SK-N-SH (cell line): ENCODE results near the gene SYNJ1. TPM values are rescaled to one million over a fixed set of nuclear protein-coding genes. Genes with fewer than 3 reads are reported as not detected.
"Not testable (repeated sequence)": the region's sequence is repeated elsewhere in the genome, so short reads cannot be mapped to it uniquely, and the experiment has no call there.

Experiments used
- CTCF ChIA-PET: fragments of 300-600, 350-600 bp; formaldehyde crosslinking; extraction: SDS; loops from one replicate; lab custom pipeline; 2021; lab: Yijun Ruan, JAX
- POLR2A ChIA-PET: fragments of 350-600 bp; sonication (Branson Sonifier 250); formaldehyde crosslinking; extraction: SDS; loops from one replicate; lab custom pipeline; 2020; ENCODE audit warnings: antibody characterized with exemption, inconsistent platforms; lab: Yijun Ruan, JAX
- DNase-seq: peaks from one replicate; pipeline ENCODE4 v3.0.0; 2012
- H2AFZ ChIP-seq: fragments of 200-600 bp; sonication (generic); 2 replicates; pipeline ENCODE4 v1.8.1; 2016; ENCODE audit warnings: antibody characterized with exemption, mild to moderate bottlenecking, low read depth
- H3F3A ChIP-seq: fragments of 200-600 bp; sonication (generic); replicated peaks from 2 replicates; pipeline ENCODE3; 2016; ENCODE audit warnings: antibody characterized with exemption, mild to moderate bottlenecking; ENCODE audit not compliant: insufficient read depth
- H3K27ac ChIP-seq, 2 experiments: fragments of 200-500 bp in 1 of 2; fragments of 200-600 bp in 1 of 2; sonication (Bioruptor generic) in 1 of 2; sonication (generic), shearing (Covaris generic) in 1 of 2; 2 replicates each; pipeline versions ENCODE4 v1.5.1 to v1.6.1; 2014 to 2016; ENCODE audit warnings: low read depth in 2 of 2, inconsistent platforms in 1 of 2, low read length in 1 of 2, mild to moderate bottlenecking in 1 of 2, mixed read lengths in 1 of 2
- H3K27me3 ChIP-seq: fragments of 200-600 bp; sonication (generic), shearing (Covaris generic); 2 replicates; pipeline ENCODE4 v1.6.1; 2016; ENCODE audit warnings: mixed run types; ENCODE audit not compliant: insufficient read depth
- H3K36me3 ChIP-seq, 2 experiments: fragments of 200-500 bp in 1 of 2; fragments of 200-600 bp in 1 of 2; sonication (Bioruptor generic) in 1 of 2; sonication (generic) in 1 of 2; replicated peaks in 1 of 2; 2 replicates each; pipeline versions ENCODE3 to v1.5.1; 2014 to 2016; ENCODE audit warnings: low read length in 1 of 2, mild to moderate bottlenecking in 1 of 2; ENCODE audit not compliant: insufficient read depth in 2 of 2, control insufficient read depth in 1 of 2
- H3K4me1 ChIP-seq, 2 experiments: fragments of 200-500 bp in 1 of 2; fragments of 200-600 bp in 1 of 2; sonication (Bioruptor generic) in 1 of 2; sonication (generic), shearing (Covaris generic) in 1 of 2; 2 replicates each; pipeline versions ENCODE4 v1.5.1 to v1.6.1; 2014 to 2016; ENCODE audit warnings: low read depth in 1 of 2, low read length in 1 of 2, mixed run types in 1 of 2; ENCODE audit not compliant: insufficient read depth in 2 of 2, control insufficient read depth in 1 of 2
- H3K4me2 ChIP-seq: fragments of 200-600 bp; sonication (generic), shearing (Covaris generic); 2 replicates; pipeline ENCODE4 v1.6.1; 2017; ENCODE audit warnings: mixed run types
- H3K4me3 ChIP-seq, 2 experiments: fragments of 200-500 bp in 1 of 2; fragments of 200-600 bp in 1 of 2; sonication (Bioruptor generic) in 1 of 2; sonication (generic), shearing (Covaris generic) in 1 of 2; 2 replicates each; pipeline versions ENCODE4 v1.5.1 to v1.8.1; 2014 to 2016; ENCODE audit warnings: low read depth in 2 of 2, inconsistent platforms in 1 of 2, low read length in 1 of 2, mild to moderate bottlenecking in 1 of 2, mixed read lengths in 1 of 2, moderate library complexity in 1 of 2
- H3K79me2 ChIP-seq: fragments of 200-600 bp; sonication (generic); 2 replicates; pipeline ENCODE4 v1.8.1; 2017; ENCODE audit warnings: mild to moderate bottlenecking; ENCODE audit not compliant: insufficient read depth
- H3K9ac ChIP-seq: fragments of 200-600 bp; sonication (generic); 2 replicates; pipeline ENCODE4 v1.6.1; 2017; ENCODE audit warnings: mixed run types
- H3K9me2 ChIP-seq: fragments of 200-600 bp; sonication (generic); 2 replicates; pipeline ENCODE4 v1.6.1; 2017; ENCODE audit warnings: mixed run types
- H3K9me3 ChIP-seq: fragments of 200-600 bp; sonication (generic); 2 replicates; pipeline ENCODE4 v1.6.1; 2017; ENCODE audit warnings: mixed run types, mild to moderate bottlenecking, moderate library complexity
- H4K20me1 ChIP-seq: fragments of 200-600 bp; sonication (generic); 2 replicates; pipeline ENCODE4 v1.6.1; 2017; ENCODE audit warnings: mild to moderate bottlenecking, mixed run types; ENCODE audit not compliant: insufficient read depth
- ELF1 ChIP-seq: IDR thresholded peaks from 2 replicates; pipeline ENCODE4 v1.4.0; 2012
- EP300 ChIP-seq, 2 experiments: IDR thresholded peaks; 2 replicates each; pipeline versions ENCODE4 v1.4.0 to v1.6.1; 2012; ENCODE audit warnings: borderline replicate concordance in 1 of 2, low read depth in 1 of 2, low read length in 1 of 2
- FOXM1 ChIP-seq: IDR thresholded peaks from 2 replicates; pipeline ENCODE4 v1.4.0; 2012; ENCODE audit warnings: low read depth, mild to moderate bottlenecking
- JUND ChIP-seq: IDR thresholded peaks from 2 replicates; pipeline ENCODE4 v1.4.0; 2012
- MXI1 ChIP-seq: IDR thresholded peaks from 2 replicates; pipeline ENCODE4 v1.6.1; 2012; ENCODE audit warnings: mild to moderate bottlenecking, low read depth, low read length, improper control_type of control experiment
- NFIC ChIP-seq: IDR thresholded peaks from 2 replicates; pipeline ENCODE4 v1.4.0; 2012; ENCODE audit warnings: borderline replicate concordance
- NRF1 ChIP-seq: IDR thresholded peaks from 2 replicates; pipeline ENCODE4 v1.6.1; 2012; ENCODE audit warnings: low read depth, mild to moderate bottlenecking, low read length
- POLR2AphosphoS5 ChIP-seq: IDR thresholded peaks from 2 replicates; pipeline ENCODE4 v1.6.1; 2012; ENCODE audit warnings: low read depth, low read length
- RXRA ChIP-seq: IDR thresholded peaks from 2 replicates; pipeline ENCODE4 v1.4.0; 2012; ENCODE audit warnings: low read depth, mild to moderate bottlenecking, borderline replicate concordance
- TAF1 ChIP-seq: IDR thresholded peaks from 2 replicates; pipeline ENCODE4 v1.6.1; 2012; ENCODE audit warnings: low read depth, mild to moderate bottlenecking, low read length, moderate library complexity, borderline replicate concordance
- TCF12 ChIP-seq: IDR thresholded peaks from 2 replicates; pipeline ENCODE4 v1.4.0; 2012
- TEAD4 ChIP-seq: IDR thresholded peaks from 2 replicates; pipeline ENCODE4 v1.4.0; 2012; ENCODE audit warnings: mild to moderate bottlenecking, borderline replicate concordance; ENCODE audit not compliant: insufficient read depth
- YY1 ChIP-seq: IDR thresholded peaks from 2 replicates; pipeline ENCODE4 v1.4.0; 2012; ENCODE audit warnings: low read depth, mild to moderate bottlenecking
- WGBS: methylation state at CpG from one replicate; pipeline ENCODE4 v1.1.6; 2017; ENCODE audit warnings: low lambda C conversion rate; 5-methylcytosine and 5-hydroxymethylcytosine counted together
- polyA plus RNA-seq, 3 experiments: library from polyadenylated mRNA; depleted of rRNA; stranded (reverse); fragments of >200 nt; gene quantifications; 2 replicates each; pipeline ENCODE4 v1.2.3, GENCODE V29; 2012
- TF ChIP-seq, protein P1 (sequence below): fragments of 200-600 bp; sonication (generic); IDR thresholded peaks from 2 replicates; pipeline ENCODE4 v1.6.1; 2017; ENCODE audit warnings: antibody characterized with exemption, mild to moderate bottlenecking, moderate library complexity
- TF ChIP-seq, protein P2 (sequence below): IDR thresholded peaks from 2 replicates; pipeline ENCODE4 v1.4.0; 2012; ENCODE audit warnings: low read depth, borderline replicate concordance

SYNJ1 gene
- polyA plus RNA-seq, 1 of the 3 experiments (the other 2 are of a cell fraction): 3.3 TPM

DNA sequence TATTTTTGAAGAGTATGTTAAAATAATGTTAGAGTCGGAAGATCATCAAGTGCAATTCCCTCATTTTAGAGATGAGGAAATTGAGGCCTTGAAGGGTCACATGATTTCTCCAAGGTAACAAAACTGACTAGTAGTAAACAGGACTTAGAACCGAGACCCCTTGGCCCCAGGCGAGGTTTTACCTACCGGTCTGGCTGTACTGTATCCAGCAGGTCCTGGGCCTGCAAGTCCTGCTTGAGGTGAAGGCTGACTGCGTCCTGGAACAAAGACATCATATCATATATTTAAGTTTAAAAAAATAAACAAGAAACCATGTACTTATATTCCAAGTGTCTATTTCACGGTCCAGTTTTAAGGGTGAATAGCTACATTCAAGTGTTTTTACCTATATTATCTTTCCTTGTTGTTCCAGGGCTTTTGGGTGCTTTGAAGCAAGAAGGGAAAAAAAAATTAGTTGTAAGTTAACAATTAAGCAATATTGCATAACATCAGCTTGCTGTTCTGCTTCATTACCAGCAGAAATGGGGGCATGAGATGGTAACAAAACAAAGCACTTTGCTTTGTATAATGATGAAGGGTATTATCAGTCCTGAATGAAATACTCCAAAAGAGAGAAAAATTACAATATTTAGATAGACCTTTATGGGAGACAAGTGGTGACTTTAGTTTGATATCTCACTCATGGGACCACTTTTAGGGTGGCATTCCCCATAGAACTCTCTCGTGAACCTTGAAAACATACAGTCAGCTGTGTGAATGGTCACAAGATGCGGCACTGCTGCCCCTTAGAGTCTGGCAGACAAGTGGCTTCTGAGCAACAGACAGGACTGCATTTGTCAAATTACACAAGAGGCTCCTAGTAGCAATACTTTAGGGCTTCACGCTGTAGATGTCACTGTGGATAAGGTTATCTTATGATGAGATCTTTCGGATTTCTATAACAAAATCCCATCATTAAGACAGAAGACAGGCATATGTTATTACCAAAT is 85.8 kb downstream of the SYNJ1 start:
- Histone ChIP-seq H3K36me3 (peaks cover 35 to 46% of the 10 kb centered on the region in 2 experiments), H2AFZ (no peak overlapping the region), H3K4me3 (no peak overlapping the region), H3K79me2 (no peaks in the 10 kb centered on the region), H3K9me2 (no peaks in the 10 kb centered on the region), H3K9me3 (no peaks in the 10 kb centered on the region), H4K20me1 (no peaks in the 10 kb centered on the region), H3K27ac (no peak overlapping the region), H3K9ac (no peak overlapping the region), H3K4me2 (no peak overlapping the region), H3K4me1 (no peaks in the 10 kb centered on the region), H3K27me3 (no peaks in the 10 kb centered on the region), H3F3A (no peaks in the 10 kb centered on the region)
- no peak for TF ChIP-seq NFIC
- TF ChIP-seq ELF1: no peak
- POLR2A ChIA-PET: interaction anchor here (0.7 kb wide), 1 partner anchor 62 kb away, joined by 3 read pairs; no protein-coding TSS in a partner anchor
- CTCF ChIA-PET: interaction anchor here (1.5 to 1.8 kb wide), 3 partner anchors 14 to 185 kb away, joined by 3 to 6 read pairs (median 4); no protein-coding TSS in a partner anchor
- 75% methylated on average over 10 of the region's 10 CpGs for WGBS
- DNase-seq: no peak

DNA sequence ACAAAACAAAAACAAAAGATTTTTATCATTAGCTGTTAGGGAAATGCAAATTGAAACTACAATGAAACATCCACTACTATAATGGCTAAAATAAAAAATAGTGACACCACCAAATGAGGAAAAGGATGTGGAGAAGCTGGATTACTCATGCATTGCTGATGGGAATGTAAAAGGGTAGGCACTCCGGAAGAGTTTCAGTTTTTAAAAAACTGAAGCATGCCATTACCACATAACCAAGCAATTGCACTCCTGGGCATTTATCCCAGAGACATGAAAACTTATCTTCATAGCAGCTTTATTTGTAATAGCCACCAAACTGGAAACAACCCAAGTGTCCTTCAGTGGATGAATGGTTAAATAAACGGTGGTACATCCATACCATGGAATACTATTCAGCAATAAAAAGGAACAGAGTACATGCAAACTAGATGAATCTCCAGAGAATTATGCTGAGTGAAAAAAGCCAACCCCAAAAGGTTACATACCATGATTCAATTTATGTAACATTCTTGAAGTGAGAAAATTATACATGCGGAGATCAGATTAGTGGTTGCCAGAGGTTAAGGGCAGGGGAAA is 101.1 kb downstream of the SYNJ1 start:
- no peak for DNase-seq
- POLR2A ChIA-PET: no interaction called here
- WGBS: 95% methylated on average over 3 of the region's 3 CpGs
- Histone ChIP-seq H3K4me1 (no peaks in the 10 kb centered on the region), H3K9me3 (no peaks in the 10 kb centered on the region), H2AFZ (no peak overlapping the region), H4K20me1 (no peaks in the 10 kb centered on the region), H3K9ac (no peak overlapping the region), H3K27me3 (no peaks in the 10 kb centered on the region), H3K4me3 (no peak overlapping the region), H3K36me3 (peaks cover 10 to 21% of the 10 kb centered on the region in 2 experiments), H3K9me2 (no peaks in the 10 kb centered on the region), H3K27ac (no peak overlapping the region), H3K79me2 (no peaks in the 10 kb centered on the region), H3F3A (no peaks in the 10 kb centered on the region), H3K4me2 (no peak overlapping the region)
- TF ChIP-seq JUND (no peak), EP300 (IDR thresholded peaks at IDR 0.05; ENCODE audit: borderline replicate concordance in 1 of 2, low read depth in 1 of 2, low read length in 1 of 2) (no peak), NRF1 (no peak), TCF12 (no peak), YY1 (no peak), RXRA (no peak), FOXM1 (no peak), POLR2AphosphoS5 (no peak), MXI1 (no peak), TEAD4 (no peak), TAF1 (no peak)
- TF ChIP-seq, protein P1, sequence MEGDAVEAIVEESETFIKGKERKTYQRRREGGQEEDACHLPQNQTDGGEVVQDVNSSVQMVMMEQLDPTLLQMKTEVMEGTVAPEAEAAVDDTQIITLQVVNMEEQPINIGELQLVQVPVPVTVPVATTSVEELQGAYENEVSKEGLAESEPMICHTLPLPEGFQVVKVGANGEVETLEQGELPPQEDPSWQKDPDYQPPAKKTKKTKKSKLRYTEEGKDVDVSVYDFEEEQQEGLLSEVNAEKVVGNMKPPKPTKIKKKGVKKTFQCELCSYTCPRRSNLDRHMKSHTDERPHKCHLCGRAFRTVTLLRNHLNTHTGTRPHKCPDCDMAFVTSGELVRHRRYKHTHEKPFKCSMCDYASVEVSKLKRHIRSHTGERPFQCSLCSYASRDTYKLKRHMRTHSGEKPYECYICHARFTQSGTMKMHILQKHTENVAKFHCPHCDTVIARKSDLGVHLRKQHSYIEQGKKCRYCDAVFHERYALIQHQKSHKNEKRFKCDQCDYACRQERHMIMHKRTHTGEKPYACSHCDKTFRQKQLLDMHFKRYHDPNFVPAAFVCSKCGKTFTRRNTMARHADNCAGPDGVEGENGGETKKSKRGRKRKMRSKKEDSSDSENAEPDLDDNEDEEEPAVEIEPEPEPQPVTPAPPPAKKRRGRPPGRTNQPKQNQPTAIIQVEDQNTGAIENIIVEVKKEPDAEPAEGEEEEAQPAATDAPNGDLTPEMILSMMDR: no peak
- TF ChIP-seq, protein P2, sequence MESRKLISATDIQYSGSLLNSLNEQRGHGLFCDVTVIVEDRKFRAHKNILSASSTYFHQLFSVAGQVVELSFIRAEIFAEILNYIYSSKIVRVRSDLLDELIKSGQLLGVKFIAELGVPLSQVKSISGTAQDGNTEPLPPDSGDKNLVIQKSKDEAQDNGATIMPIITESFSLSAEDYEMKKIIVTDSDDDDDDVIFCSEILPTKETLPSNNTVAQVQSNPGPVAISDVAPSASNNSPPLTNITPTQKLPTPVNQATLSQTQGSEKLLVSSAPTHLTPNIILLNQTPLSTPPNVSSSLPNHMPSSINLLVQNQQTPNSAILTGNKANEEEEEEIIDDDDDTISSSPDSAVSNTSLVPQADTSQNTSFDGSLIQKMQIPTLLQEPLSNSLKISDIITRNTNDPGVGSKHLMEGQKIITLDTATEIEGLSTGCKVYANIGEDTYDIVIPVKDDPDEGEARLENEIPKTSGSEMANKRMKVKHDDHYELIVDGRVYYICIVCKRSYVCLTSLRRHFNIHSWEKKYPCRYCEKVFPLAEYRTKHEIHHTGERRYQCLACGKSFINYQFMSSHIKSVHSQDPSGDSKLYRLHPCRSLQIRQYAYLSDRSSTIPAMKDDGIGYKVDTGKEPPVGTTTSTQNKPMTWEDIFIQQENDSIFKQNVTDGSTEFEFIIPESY: no peak
- CTCF ChIA-PET: interaction anchor here (1.3 to 2.0 kb wide), 3 partner anchors 16 to 57 kb away, joined by 4 to 7 read pairs (median 6); no protein-coding TSS in a partner anchor

DNA sequence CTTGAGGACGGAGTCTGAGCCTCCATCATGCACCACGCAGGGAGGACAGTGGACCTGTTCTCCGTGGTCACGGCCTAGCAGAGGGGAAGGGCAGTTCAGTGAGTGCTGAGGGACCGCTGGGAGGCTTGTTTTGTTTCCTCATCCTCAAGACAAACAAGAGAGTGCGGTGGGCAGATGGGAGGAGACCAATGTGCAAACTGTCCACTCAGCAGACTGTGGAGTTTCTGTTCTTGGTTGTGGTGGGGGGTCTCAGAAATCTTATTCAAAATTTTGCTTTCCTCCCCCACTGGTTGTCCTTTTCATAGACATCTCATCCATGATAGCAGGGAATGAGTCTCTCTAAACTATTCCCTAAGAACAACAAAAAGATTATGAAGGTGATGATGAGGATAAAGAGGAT is 109.6 kb downstream of the SYNJ1 start:
- H4K20me1 ChIP-seq, H2AFZ ChIP-seq, H3K4me1 ChIP-seq, H3K9me3 ChIP-seq, POLR2A ChIA-PET, H3K79me2 ChIP-seq, H3F3A ChIP-seq, DNase-seq, H3K36me3 ChIP-seq, H3K4me3 ChIP-seq, H3K4me2 ChIP-seq, H3K27ac ChIP-seq, H3K9me2 ChIP-seq, H3K9ac ChIP-seq, H3K27me3 ChIP-seq: not testable (repeated sequence)
- CTCF ChIA-PET: interaction anchor here (1.6 kb wide), 1 partner anchor 17 kb away, joined by 6 read pairs; no protein-coding TSS in a partner anchor
- WGBS: 78% methylated on average over 6 of the region's 6 CpGs
